HG02759 (cell line): Measurements from ENCODE around the gene SLC51B.
A peak's percentile ranks its signal among the peaks of the same experiment; 100 is the strongest.

Experiments used
- ATAC-seq: cut with Tn5 transposase; IDR thresholded peaks from one replicate; pipeline ENCODE4 v1.9.1; 2021; ENCODE audit warnings: mild to moderate bottlenecking, moderate library complexity; ENCODE audit not compliant: unreplicated experiment

The SLC51B gene

GRCh38 chr15:65040461-65040860 is 4.7 kb upstream of the SLC51B start:
- ATAC-seq, result no peak

- ATAC-seq, result no peak
Observed at GRCh38 chr15:65041787-65042186, 3.4 kb upstream of the SLC51B start.

GRCh38 chr15:65042776-65043327 is 2.3 kb upstream of the SLC51B start:
- no peak for ATAC-seq

GRCh38 chr15:65044218-65044617 is 969 bp upstream of the SLC51B start:
- ATAC-seq, result peak; percentile 64

GRCh38 chr15:65048241-65048640 is 3.1 kb downstream of the SLC51B start:
- ATAC-seq, result no peak

- peak; percentile 89 for ATAC-seq
Observed at GRCh38 chr15:65049418-65049840, 4.2 kb downstream of the SLC51B start.

GRCh38 chr15:65050270-65050669 is 5.1 kb downstream of the SLC51B start:
- no peak for ATAC-seq

GRCh38 chr15:65051266-65051665 is 6.1 kb downstream of the SLC51B start:
- ATAC-seq, result no peak

- ATAC-seq, result no peak
Observed at GRCh38 chr15:65052956-65053355, 7.8 kb downstream of the SLC51B start.

GRCh38 chr15:65054333-65055200 is 9.4 kb downstream of the SLC51B start:
- no peak for ATAC-seq

GRCh38 chr15:65055201-65055870 is 10.1 kb downstream of the SLC51B start:
- no peak for ATAC-seq

GRCh38 chr15:65056106-65056505 is 10.9 kb downstream of the SLC51B start:
- no peak for ATAC-seq

GRCh38 chr15:65056868-65057548 is 11.8 kb downstream of the SLC51B start:
- no peak for ATAC-seq

- no peak for ATAC-seq
Observed at GRCh38 chr15:65057549-65057940, 12.4 kb downstream of the SLC51B start.

GRCh38 chr15:65058394-65059368 is 13.5 kb downstream of the SLC51B start:
- no peak for ATAC-seq

GRCh38 chr15:65059369-65059750 is 14.2 kb downstream of the SLC51B start:
- no peak for ATAC-seq

- no peak for ATAC-seq
Observed at GRCh38 chr15:65059931-65060596, 14.9 kb downstream of the SLC51B start.

- ATAC-seq, result no peak
Observed at GRCh38 chr15:65060641-65061397, 15.6 kb downstream of the SLC51B start.

GRCh38 chr15:65062061-65062460 is 16.9 kb downstream of the SLC51B start:
- no peak for ATAC-seq
